HG03442 (cell line): ENCODE results near the gene DCST2.

Source experiments
- ATAC-seq: cut with Tn5 transposase; IDR thresholded peaks from one replicate; pipeline ENCODE4 v1.9.1; 2021; ENCODE audit warnings: mild to moderate bottlenecking, moderate library complexity; ENCODE audit not compliant: unreplicated experiment

DCST2 gene

GRCh38 chr1:155070158-155070621 is 36.6 kb upstream of the DCST2 start:
- no peak for ATAC-seq

GRCh38 chr1:155069551-155070157 is 36.1 kb upstream of the DCST2 start:
- ATAC-seq, result no peak

- ATAC-seq, result no peak
Observed at GRCh38 chr1:155068599-155068998, 35.0 kb upstream of the DCST2 start.

GRCh38 chr1:155066777-155067176 is 33.2 kb upstream of the DCST2 start:
- ATAC-seq, result no peak

- ATAC-seq, result no peak
Observed at GRCh38 chr1:155064832-155065429, 31.4 kb upstream of the DCST2 start.

- ATAC-seq, result peak; percentile 8
Observed at GRCh38 chr1:155064111-155064831, 30.7 kb upstream of the DCST2 start.

GRCh38 chr1:155063550-155064110 is 30.0 kb upstream of the DCST2 start, which contains the start of gene EFNA4:
Gene EFNA4 (plus strand): TSS chr1:155063740. CDS start chr1:155063824, 84 bp downstream.
- ATAC-seq, result peak; percentile 60

GRCh38 chr1:155062702-155063411 is 29.3 kb upstream of the DCST2 start:
- no peak for ATAC-seq

GRCh38 chr1:155062151-155062686 is 28.6 kb upstream of the DCST2 start:
- ATAC-seq, result no peak

GRCh38 chr1:155061381-155062150 is 28.0 kb upstream of the DCST2 start:
- no peak for ATAC-seq

GRCh38 chr1:155060736-155061135 is 27.2 kb upstream of the DCST2 start:
- ATAC-seq, result no peak

GRCh38 chr1:155057788-155058211 is 24.2 kb upstream of the DCST2 start:
- no peak for ATAC-seq

- no peak for ATAC-seq
Observed at GRCh38 chr1:155057104-155057503, 23.5 kb upstream of the DCST2 start.

- no peak for ATAC-seq
Observed at GRCh38 chr1:155053531-155054105, 20.0 kb upstream of the DCST2 start.

GRCh38 chr1:155052439-155053395 is 19.1 kb upstream of the DCST2 start:
- ATAC-seq, result no peak

GRCh38 chr1:155051777-155052398 is 18.3 kb upstream of the DCST2 start:
- peak; percentile 2 for ATAC-seq

- ATAC-seq, result peak; percentile 18
Observed at GRCh38 chr1:155051342-155051776, 17.8 kb upstream of the DCST2 start.
